NCI-H510A treated with DMSO at 0.1 percent for 48 hours (cell line): ENCODE measurements around the gene XRCC4.
"Not testable (repeated sequence)": the region's sequence is repeated elsewhere in the genome, so short reads cannot be mapped to it uniquely, and the experiment has no call there.

Experiments
- DNase-seq: peaks from one replicate; lab custom pipeline; 2025; lab: John Stamatoyannopoulos, UW

Gene XRCC4

DNA sequence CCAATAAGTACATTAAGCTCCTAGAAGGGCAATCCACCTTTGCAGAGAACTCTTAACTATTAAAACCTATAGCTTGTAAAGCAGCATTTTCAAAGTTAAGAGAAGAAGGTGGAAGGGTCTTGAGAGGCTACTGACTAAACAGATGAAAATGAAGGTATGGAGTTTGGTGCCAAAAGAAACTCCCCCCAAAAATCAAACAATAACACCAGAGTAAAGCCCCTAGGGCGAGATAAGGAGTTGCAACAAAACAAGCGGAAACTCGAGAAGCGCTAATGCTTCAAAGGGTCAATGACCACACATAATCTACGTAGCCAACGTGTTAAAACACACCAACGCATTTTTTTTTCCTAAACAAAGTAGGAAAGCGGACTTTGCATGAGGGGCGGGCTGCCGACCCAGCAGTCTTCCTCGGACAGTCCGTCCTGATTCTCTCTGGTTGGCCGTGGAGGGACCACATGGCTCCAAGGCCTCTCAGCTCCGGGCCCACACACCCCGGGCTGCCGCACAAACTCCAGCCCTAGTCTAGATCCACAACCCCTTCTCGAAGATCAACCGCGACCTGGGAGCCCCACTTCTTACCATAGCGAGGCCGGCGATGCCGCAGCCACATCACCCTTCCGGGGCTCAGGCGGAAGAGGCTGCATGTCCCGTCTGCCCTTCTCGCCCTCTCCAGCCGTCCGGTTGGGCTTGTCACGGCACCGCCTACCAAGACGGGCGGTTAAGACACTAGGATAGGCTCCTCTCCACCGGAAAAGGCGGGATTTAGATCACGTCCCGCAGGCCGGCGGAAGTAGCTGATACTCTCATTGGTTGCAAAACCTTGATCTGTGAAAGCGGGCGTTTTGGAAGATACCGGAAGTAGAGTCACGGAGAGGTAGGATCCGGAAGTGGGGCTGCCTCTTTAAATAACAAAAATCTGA, at the start of gene XRCC4, which contains the start of gene TMEM167A:
TSS of gene XRCC4 (plus strand) at position 806 of the 920 bp plus-strand sequence. CDS start 27,373 bp downstream, outside the sequence.
TSS of gene TMEM167A (minus strand) at position 653 of the 920 bp plus-strand sequence. CDS start at position 582, 71 bp downstream.
- peak; percentile 91 for DNase-seq

DNA sequence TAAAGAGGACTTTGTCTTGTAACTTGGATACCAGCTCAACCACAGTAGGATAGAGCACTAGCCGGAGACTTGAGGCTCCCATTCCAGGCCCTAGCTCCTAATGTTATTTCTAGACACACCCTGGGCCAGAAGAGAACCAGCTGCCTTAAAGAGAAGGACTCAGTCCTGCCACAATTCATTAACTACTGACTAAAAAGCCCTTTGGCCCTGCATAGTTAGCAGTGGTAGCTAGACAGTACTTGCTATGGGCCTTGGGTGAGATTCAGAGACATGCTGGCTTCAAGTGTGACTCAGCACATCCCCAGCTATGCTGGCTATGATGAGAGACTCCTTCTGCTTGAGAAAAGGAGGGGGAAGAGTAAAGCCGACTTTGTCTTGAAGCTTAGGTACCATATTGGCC, 47.4 kb upstream of the XRCC4 start:
- DNase-seq: no peak

DNA sequence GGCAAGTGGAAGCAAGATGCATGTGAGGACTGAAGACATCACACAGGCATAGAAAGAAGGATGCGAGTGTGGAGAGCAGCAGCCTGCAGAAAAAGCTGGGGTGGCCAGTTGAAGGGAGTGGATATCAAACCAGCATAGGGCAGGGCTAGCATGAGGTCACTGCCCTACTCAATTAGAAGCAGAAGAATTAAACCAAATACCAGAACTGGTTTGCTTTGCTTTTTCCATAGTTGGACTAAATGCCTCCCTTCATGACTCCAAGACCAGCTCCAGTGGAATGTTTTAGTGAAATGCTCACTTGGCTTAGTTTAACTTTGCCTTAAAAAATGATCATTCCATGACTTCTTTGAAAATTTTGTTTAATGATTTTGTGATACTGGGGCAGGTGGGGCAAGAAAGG, 46.0 kb upstream of the XRCC4 start:
- no peak for DNase-seq

DNA sequence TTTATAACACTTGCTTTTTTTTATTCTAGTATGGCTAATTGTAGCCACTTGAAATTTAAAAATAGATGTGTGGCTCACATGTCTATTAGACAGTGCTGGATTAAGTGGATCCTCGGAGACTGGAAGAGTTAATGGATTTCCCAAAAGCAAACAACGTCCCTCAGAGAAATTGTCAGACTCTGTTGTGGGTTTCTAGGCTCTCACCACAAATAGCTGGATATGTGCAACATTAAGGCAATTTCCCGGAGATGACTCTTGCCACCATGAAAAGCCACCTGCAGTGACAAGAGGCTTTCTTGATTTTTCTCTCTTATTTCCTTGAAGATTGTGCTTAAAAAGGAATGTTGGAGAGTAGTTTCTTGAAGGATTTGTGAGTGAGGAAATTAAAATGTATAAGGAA, 43.3 kb upstream of the XRCC4 start:
- no peak for DNase-seq

DNA sequence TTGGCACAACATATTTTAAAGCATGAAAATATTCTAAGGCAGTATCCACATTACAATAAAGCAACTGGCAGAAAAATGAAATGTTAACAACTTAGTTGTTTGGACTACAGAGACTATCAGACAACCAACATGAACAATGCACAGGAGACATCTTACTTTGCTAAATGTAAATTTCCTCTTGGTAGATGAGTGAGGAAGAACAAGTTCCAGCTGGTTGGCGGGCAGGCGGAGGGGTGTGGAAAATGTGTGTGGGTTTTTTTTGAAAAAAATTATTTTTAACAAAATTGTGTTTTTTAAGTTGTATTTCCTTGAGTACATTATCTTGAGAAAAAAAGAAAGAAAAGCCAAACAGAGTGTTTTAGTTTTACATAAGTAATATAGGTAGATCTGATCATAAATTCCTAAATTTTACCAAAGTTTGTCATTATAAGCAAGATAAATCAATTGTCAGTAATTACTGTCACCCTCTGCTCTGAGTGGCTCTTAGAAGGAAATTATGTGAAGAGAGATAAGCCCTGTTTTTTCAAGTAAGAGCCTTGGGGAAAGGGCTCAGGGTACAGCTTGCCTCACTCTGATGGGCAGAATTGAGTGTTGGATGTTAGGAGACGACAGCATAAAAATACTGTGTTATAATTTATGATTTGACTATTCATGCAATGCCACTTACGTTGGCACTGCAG, 42.7 kb upstream of the XRCC4 start:
- no peak for DNase-seq

DNA sequence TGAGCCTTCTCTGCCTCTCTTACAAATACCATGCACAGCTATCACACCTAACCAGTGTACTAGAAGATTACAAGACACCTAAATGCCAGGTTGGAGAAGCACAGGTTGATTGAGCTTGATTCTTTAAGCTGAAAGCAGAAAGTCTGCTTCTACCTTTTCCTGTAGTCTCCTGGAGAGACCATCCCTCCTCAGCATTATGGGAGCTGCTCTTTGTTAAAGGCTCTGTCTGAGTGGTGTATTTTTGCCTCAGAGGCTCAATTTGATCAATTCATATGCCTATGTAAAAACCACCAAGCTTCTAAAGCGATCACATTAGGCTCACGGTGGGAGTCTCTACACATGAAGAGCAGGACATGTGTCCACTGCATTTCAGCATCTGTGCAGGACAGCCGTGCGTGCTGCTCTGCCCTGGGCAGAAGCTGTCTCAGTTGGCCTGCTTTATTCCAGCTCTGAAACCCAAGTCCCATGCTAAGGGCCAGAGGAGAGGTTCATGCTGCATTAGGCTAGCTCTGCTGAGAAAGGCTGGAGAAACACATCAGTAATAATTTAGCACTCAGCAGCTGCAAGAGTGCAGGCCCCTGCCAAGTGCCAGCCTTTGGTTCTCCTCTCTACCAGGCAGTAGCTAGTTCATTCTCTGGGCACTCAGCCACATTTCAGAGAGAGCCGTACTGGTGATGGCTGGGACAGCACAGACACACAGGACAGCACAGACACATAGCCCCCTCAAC, 41.8 kb upstream of the XRCC4 start:
- DNase-seq: no peak

DNA sequence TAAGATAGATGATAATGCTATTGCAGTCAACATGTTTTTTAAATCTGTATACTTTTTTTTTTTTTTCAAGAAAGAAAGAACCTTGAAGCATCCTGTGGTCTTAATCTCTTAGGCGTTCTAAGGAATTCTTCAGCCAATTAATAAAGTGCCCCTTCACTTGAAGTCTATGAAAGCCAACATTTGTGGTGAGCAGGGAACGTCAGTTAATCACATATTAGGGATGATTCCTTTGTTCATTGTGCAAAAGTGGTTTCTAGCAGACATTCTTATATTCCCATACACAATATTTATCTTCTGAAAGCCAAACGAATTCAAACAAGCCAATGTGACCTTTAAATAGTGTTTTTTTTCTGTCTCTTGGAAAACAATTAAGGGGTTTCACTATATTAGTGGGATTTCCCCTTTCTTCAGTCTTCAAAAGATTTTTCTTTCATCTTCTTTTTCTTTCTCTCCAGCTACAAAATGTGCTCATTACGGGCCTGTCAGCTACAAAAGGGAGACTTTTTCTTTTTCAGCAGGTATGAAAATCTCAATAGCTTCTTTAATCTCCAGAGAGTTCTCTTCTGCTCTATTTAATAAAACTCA, 40.3 kb upstream of the XRCC4 start:
- DNase-seq: no peak

DNA sequence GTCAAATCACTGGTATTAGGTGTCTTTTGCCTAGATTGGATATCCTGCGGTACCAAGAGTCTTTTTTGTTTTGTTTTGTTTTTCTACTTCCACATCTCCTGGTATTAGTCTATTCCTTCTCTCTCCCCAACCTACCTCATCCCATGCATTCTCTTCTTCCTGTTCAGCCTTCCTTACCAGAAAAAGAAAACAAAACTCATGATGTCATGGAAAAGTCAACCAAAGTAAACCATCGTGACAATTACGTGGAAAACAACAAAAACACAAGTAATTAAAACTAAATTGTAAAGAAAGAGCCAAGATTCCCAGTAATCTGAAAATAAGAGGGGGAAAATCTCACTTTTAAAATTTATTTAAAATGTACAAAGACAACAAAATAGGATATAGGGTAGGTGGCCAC, 38.4 kb upstream of the XRCC4 start:
- no peak for DNase-seq

DNA sequence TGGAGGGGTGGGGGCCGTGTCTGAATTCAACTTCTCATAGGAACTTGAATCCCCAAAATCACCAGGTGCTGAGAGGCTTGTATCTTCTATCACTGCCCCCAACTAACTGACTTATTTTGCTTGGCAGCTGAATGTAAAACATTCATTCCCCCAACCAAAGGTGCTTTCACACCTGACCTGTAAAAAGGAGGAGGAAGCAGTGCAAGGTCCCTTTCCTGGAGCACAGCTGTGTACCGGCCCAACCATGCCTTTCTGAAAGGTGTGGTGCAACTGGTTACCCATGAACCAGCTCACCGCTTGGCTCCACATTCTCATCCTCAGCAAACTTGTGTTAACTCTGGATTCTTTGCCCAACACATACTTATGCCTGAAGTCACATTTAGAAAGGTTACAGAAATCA, 34.8 kb upstream of the XRCC4 start:
- no peak for DNase-seq

DNA sequence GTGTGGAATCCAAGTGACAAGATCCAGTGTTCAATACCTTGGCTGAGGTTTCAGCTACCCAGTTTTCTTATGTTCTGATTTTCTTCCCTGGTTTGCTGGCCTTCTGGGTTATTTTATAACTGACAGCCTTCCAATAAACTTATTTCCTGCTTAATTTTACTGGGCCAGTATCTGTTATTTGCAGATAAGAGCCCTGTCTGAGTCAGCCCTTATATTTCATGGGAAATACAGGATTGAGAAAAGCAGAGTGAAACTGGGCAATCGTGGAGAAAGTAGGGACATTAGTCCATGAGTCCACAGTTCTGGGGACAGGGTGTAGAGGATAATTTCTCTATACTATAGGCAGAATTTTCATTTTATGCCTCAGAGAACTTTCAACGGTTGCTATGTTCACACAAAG, 32.4 kb upstream of the XRCC4 start:
- DNase-seq: no peak

DNA sequence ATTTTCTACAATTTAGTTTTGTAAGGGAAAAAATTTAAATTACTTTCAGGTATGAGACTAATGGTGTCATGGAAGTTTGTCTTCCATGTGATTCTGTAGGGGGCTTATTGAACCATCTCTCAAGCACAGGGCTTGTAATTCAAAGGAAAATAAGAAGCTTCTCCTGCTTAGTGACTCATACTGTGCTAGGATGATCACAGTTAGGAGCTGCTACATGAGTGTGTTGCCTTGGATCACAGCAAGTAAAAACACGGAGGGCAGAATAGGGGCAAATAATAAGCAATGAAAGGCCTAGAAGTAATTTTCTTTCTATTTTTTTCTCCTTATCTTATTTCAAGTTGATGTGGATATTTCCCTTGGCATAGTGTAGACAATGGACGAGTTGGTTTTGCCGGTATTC, 29.1 kb upstream of the XRCC4 start:
- no peak for DNase-seq

DNA sequence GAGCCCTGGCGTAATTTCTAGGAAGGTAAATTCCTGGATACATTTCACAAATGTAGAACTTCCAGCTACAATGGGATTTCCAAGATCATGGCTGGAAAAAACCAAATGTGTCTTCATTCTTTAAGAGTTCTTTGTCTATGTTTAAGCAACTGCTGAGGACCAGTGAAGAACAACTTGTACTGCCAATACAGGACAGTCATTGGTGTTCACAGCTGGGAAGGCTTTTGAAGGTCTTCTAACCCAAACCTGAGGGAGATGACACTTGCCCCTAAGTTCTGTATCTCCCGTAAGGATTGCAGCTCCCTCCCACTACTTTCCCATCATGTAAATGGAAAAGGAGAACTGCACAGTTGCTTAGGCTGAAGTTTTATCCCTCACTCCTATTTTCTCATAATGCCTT, 28.5 kb upstream of the XRCC4 start:
- DNase-seq: no peak

DNA sequence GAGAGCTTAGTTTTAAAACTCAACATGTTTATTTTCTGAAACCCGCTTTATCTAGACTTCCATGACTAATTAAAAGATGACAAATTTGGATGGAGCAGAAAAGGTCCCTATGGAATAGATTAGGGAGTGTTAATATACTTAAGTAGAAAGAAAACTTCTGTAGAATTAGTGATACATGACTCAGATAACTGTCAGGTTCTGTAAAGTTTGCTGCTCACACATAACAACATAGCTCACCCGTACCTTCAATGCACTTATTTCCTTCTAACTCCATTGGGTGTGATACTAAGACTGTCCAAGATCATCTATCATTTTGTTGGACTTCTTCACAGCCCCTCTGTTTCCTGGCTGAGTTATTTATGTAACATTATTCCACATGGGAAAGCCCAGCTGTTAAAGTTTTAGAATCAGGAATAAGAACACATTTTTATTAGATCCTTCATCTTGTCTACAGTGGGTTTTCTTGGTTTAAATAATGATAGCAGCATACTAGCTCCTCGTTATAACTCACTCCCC, 27.9 kb upstream of the XRCC4 start:
- no peak for DNase-seq

DNA sequence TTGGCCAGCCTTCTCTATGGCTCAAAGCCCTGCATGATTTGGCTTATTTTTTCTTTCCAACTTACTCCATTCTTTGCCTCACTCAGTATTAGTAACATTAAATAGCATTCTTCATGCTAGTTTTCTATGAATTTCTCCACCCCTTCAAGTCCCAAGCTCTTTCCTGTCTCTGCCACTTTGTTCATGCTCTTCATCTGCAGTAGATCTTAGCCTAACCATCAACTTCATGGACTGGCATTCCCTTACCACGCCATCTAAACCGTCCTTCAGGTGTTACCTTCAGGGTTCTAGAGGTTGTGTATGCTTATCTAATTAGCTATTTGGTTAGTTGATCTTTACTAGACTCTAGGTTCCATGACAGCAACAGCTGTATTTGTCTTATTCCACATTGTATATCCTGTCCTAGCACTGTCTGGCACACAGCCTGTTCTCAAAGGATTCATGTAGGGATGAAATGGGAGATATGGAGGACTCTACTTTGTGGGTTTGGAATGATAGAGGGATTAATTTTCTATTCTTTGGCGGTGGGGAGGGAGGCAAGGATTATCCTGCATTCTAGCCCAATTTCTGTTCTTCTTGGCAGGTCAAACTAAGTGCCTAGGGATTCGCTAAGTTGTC, 26.5 kb upstream of the XRCC4 start:
- no peak for DNase-seq

DNA sequence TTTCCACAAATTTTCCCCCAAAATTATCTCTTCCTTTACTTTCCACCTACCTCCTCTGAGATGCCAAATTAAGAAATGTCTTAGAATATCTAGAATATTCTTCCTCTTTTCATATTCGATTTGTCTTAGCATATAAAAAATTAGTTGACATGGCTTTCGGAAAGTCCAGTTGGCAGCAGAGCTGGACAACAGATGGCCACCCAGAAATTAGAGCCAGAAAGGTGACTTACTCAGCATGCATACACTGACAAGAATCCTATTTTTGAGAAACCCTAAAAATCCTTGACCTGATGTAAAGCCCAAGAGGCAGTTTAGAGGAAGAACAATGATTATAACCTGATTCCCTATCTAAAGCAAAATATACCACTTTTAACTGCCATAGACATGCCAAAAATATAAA, 22.2 kb upstream of the XRCC4 start:
- no peak for DNase-seq

DNA sequence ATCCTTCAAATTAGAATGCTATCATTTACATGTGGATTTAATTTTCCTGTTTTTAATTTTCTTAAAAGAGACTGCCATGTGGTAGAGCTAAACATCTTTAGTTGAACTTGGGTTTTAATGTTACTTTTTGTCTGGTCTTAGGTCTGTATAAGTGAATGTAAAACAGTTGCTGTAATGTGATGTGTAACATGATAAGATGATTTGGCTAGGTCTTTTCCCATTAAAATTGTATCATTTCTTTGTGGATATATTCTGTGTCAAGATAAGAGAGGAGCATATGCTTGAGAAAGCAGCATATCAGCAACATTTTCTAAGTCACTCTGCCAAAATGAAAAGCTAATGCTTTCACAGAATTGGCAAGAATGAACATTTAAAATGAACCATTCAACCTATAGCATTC, 18.6 kb upstream of the XRCC4 start:
- no peak for DNase-seq

DNA sequence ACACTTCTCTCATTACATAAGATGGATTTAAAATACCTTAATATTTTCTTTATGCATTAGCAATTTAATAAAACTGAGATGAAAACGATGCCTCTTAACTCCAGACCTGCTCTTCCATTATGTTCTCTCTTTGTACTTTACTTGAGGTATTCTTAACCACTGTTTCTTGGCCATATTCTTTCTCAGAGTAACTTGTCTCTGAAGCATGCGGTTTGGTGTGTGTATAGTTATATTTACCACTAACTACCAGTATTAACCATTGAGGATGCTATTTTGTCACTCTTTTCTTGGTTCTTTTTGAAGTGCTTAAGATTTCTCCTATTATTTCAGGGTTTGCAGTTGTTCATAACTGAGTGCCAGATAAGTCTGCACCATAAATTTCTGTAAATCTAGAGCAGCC, 18.0 kb upstream of the XRCC4 start:
- no peak for DNase-seq

DNA sequence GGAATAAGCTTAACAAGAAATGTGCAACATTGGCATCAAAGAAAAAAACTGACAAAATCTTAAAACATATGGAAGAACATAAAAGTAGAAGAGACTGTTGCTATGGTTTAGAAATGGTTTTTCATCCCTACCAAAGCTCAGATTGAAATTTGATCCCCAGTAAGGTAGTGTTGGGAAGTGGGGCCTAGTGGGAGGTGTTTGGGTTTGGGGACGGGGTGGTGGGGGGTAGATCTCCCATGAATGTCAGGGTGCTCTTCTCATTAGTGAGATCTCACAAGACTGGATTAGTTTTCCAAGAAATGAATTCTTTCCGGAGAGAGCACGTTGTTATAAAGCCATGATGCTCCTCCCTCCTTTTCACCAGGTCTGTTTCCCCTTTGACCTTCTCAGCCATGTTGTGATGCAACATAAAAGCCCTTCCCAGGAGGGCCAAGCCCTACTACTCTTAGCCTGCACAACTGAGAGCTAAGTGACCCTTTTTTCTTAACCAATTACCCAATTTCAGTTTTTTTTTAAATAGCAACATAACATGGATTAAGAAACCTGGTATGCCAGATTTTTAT, 10.7 kb upstream of the XRCC4 start:
- DNase-seq: no peak

DNA sequence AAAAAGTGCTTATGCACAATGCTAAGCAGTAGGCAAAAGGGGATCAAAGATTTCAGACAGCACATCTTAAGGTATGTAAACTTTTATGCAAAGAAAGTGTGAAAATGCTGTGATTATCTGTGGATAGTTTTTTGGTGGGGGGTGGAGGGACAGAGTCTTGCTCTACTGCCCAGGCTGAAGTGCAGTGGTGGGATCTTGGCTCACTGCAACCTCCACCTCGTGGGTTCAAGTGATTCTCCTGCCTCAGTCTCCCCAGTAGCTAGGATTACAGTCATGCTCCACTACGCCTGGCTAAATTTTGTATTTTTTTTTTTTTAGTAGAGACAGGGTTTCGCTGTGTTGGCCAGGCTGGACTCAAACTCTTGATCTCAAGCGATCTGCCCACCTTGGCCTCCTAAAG, 10.0 kb upstream of the XRCC4 start:
- not testable (repeated sequence) for DNase-seq

DNA sequence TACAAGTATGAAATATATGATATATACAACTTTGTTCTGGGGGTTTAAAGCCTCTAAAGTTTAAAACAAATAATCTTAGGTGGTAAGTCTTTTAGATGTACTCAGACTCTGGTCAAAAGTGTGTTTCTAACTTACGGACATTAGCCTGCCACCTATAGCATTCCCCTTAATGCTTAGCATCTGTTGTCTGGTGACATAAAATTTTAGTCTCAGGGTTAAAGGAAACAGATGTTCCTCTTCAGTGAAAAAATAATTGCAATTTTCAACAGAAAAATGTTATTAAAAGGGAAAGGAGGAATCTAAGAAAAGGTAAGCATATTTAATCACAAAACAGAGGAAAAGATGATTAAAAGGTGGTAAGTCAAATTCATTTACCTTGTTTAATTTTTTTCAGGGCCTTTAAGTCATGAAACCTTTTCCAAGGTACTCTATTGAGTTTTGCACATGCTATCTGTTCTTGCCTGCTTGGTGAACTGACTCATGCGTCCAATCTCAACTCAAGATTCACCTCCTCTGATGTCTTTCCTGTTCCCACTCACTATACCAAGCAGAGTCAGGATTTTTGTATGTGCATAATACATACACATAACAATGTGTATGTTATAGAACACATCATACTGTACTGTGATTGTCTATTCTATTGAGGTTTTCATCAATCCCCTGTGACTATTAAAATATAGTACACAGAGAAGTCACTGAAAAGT, 8.1 kb upstream of the XRCC4 start:
- DNase-seq: no peak
